GM19397 (cell line): ENCODE data around the gene SSC4D.
"Not testable (repeated sequence)": the region's sequence is repeated elsewhere in the genome, so short reads cannot be mapped to it uniquely, and the experiment has no call there.

Source experiments
- ATAC-seq: cut with Tn5 transposase; IDR thresholded peaks from one replicate; pipeline ENCODE4 v1.9.1; 2021; ENCODE audit warnings: mild to moderate bottlenecking, moderate library complexity; ENCODE audit not compliant: unreplicated experiment

The SSC4D gene

DNA sequence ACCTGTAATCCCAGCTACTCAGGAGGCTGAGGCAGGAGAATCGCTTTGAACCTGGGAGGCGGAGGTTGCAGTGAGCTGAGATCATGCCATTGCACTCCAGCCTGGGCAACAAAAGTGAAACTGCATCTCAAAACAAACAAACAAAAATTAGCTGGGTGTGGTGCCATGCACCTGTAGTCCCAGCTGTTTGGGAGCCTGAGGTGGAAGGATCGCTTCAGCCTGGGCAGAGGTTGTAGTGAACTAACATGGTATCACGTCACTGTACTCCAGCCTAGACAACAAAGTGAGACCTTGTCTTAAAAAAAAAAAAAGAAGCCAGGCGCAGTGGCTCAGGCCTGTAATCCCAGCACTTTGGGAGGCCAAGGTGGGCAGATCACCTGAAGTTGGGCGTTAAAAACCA is 21.7 kb downstream of the SSC4D start:
- not testable (repeated sequence) for ATAC-seq

- no peak for ATAC-seq
These were observed 22.7 kb downstream of the SSC4D start for GRCh38 chr7:76386691-76387260.

DNA sequence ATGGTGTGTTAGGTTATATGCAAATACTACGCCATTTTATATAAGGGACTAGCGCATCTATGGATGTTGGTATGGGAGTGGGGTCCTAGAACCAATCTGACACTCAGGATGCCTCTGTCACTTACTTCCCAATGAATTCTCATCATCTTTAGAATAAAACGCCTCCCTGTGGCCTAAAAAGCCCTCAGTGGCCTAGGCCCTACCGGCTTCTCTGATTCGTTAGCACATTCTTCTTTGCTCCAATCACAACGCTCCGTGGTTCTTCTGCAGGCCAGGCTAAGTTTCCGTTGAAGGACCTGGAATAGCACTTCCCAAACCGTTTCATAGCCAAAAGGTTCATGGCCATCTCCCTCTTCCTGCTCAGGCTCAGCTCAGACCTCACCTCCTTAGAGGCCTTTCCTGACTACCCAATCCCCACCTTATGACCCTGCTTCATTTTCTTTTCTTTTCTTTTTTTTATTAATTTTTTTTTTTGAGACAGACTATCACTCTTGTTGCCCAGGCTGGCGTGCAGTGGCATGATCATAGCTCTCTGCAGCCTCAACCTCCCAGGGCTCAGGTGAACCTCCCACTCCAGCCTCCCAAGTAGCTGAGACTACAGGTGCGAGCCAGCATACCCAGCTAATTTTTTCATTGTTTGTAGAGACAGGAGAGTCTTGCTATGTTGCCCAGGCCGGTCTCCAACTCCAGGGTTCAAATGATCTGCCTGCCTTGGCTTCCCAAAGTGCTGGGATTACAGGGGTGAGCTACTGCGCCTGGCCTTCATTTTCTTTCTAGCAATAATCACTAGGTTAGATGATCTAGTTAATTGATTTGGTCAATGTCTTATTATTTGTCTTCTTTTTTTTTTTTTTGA is 26.2 kb downstream of the SSC4D start:
- ATAC-seq = no peak

GRCh38 chr7:76381814-76382213 is 27.7 kb downstream of the SSC4D start:
- ATAC-seq = no peak

DNA sequence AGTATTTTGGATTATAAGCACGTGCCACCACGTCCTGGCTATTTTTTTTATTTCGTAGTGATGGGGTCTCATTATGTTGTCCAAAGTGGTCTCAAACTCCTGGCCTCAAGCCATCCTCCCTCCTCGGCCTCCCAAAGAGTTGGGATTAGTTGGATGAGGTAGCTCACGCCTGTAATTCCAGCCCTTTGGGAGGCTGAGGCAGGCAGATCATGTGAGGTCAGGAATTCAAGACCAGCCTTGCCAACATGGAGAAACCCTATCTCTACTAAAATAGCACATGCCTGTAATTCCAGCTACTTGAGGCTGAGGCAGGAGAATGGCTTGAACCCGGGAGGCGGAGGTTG is 28.9 kb downstream of the SSC4D start:
- no peak for ATAC-seq

- no peak for ATAC-seq
These were observed 32.1 kb downstream of the SSC4D start for GRCh38 chr7:76377186-76377918.

DNA sequence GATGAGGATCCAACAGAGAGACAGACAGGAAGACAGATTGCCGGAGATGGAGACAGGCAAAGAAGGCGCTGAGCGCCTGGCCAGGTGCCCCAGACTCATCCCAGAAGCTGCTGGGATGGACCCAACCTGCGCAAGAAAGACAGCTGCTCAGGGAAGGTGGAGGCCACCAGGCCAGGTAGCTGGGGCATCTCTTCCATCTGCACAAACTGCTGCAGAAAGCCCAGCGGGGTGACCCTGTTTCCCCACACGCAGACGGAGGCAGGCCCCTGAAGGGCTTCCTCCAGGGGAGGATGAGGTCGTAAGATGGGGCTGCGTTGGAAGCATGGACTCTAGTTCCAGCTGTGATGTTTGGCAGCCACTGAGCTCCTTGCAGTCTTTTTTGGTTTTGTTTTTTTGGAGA is 34.2 kb downstream of the SSC4D start:
- no peak for ATAC-seq

DNA sequence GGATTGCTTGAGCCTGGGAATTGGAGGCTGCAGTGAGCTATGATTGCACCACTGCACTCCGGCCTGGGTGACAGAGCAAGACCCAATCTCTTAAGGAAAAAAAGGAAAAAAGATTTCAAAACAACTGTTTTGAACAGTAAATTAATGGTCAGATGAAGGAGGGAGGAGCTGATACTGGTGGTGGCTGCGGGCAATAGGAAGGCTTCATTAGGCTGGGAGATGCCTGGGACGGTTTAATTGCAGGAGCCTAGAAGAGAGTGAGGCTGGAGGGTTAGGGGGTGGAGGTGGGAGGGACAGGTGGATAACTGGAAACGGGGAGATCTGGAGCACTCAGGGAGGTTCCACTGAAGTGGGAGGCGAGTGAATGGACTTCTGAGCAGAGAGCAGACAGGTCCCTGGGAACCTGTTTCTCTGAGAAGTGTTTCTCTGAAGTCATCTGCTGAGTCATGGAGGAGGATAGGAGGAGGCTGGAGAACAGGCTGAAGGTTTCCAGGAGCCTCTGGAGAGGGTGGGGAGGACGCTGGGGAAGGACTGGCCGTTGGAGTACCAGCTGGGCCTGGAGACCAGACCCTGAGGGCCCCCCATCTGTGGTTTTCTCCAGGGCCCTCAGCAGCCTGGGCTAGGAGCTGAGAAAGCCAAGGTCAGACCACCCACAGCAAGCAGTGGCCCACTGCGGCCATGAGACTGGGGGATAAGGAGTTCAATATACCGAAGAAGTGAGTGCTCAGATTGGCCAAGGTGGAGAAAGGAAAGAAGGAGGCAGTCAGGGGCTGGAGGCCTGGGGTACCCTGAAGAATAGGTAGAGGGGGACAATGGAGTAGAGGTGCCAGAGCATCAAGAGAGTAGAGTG is 36.3 kb downstream of the SSC4D start:
- no peak for ATAC-seq

DNA sequence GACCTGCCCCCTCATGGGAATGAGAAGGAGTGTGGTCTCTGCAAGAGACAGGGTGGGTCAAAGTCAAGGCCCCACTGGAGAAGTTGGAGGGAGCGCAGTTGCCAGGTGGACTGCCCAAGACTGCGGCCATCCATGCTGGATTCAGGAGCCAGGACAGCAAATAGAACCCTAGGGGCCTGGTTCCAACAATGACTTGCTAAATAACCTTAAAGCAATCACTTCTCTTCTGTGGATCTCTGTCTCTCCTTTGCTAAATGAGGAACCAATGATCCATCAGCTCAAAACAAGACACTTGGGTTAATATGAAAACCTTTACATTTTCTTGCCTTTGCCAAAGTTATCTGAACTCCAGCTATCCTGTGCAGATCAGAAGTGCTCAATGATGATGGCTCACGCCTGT is 38.1 kb downstream of the SSC4D start:
- ATAC-seq = no peak

- ATAC-seq = no peak
These were observed 40.5 kb downstream of the SSC4D start for GRCh38 chr7:76369018-76369417.

DNA sequence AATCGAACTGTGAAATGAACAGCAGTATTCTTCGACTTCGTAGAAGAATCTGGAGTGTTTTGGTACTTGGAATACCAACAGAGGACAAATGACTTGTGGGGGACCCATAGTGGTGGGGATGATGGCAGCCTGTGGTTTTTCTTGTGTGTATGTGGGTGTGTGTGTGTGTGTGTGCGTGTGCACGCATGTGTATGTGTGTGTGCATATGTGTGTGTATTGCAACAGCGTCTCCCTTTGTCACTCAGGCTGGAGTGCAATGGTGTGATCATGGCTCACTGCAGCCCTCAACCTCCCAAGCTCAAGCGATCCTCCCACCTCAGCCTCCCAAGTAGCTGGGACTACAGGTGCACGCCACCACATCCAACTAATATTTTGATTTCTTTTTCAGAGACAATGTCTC is 41.3 kb downstream of the SSC4D start:
- no peak for ATAC-seq

DNA sequence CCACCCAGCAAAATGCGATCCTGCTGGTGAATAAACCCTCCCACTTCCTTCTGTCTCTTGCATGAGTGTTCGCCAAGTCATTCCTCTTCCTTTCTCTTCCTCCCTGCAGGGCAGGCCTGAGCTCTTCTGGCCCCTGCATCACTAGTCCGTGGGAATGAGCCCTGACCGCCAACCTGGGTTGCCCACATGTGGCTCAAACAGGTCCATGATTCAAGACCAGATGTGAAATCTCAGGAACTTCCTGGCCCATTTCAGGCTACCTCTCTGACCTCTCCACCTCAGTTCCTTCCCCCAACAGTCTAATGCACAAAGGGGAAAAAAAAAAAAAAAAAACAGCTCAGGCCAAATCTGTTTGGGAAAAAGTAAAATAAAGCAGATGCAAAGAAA is 45.3 kb downstream of the SSC4D start:
- ATAC-seq = no peak

GRCh38 chr7:76363754-76364153 is 45.7 kb downstream of the SSC4D start:
- not testable (repeated sequence) for ATAC-seq

DNA sequence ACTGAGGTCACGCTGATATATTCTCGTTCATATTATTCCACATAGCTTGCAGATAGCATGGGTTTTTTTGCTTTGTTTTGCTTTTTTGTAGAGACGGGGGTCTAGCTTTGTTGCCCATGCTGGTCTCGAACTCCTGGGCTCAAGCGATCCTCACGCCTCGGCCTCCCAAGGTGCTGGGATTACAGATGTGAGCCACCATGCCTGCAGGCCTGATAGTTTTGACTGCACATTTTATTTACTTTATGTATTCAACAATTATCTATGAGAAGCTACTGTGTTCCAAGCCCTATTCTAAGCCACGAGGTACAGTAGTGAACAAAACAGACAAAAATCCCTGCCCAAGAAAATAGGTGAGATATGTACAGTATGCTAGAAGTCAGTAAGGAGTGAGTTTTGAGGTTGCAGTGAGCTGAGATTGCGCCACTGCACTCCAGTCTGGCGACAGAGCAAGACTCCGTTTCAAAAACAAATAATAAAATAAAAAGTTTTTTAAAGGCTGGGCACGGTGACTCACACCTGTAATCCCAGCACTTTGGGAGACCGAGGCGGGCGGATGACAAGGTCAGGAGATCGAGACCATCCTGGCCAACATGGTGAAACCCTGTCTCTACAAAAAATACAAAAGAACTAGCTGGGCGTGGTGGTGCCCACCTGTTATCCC is 49.4 kb downstream of the SSC4D start:
- ATAC-seq = no peak

DNA sequence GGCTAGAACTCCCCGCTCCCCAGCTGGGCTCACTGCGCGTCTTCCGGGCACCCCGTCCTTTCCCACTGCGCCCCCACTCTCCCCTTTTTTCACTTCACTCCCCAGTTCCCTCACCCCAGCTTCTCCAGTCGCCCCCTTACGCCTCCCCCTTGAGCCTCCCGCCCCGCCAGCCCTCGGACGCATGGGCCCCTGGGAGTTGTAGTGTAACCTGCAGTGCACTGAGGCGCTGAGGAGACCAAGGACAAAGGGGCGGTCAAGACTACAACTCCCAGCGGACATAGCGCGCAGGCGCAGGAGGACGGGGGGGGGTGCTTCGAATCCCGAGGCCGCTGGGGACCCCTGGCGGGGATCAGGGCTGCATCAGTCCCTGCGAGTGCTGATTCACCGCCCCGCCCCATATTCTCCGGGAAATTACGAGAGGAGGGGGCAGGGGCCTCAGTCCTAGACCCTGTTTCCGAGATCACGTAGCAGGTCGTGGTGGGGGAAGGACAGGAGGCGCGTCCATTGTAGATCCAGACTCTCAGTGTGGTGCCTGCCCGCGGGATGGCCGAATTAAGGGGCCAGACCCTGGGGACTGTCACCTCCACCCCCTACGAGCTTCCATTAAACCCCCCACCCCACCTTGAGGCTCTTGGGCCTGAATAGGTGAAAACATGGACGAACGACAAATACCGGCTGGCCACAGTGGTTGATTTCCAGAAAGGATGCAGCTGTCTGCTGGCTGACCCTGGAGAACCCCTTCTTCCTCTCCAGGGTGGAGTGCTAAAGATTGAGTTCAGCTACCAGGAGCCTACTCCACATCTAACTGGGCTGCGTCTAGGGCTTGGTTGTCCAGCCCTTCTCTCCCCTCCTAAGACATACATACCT is 50.2 kb downstream of the SSC4D start:
- ATAC-seq = peak; percentile 84

- peak; percentile 74 for ATAC-seq
These were observed 50.9 kb downstream of the SSC4D start, which contains the start of gene YWHAG for GRCh38 chr7:76358481-76359110. TSS of gene YWHAG (minus strand) at chr7:76358991. CDS start at chr7:76358808, 183 bp downstream.

DNA sequence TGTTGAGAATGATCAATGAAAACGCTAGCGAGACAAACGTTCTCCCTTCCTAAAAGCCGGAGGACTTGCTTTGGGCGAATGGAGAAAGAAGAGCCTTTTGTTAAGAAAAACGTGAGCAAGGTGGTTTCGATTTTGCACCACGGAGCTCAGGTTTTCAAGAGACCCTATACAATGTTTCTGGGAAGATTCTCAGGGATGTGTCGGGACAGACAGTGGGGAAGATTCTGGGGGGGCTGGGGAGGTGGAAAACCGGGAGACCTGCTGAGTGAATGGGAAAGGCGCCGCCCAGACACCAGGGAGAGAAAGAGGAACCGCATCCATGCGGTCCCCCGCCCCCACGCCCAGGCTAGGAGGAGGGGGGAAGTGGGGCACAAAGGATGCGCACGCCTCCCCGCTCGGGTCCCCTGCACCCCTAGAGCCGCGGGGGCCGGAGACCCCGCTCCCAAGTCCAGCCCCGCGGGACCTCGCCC is 51.5 kb downstream of the SSC4D start:
- peak; percentile 28 for ATAC-seq

- ATAC-seq = no peak
These were observed 52.0 kb downstream of the SSC4D start for GRCh38 chr7:76357475-76358010.

DNA sequence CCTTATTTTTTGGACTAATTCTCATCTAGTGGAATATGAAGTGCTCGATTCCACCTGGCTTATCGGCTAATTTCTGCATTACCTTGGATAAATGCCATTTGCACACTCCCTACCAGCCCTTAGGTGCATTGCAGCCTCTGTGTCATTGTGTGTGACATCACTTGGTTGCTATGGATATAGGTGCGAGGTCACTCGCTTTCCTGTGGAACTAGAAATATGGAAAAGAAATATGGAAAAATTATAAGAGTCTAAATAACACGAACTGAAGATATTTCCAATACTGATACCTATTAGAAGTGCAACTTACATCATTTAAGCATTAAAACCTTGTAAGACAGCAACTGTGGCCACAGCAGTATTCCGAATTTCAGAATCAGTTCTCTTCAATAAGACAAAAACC is 52.7 kb downstream of the SSC4D start:
- ATAC-seq = no peak
